Effector memory CD8-positive, alpha-beta T cell (primary cell): ENCODE data around the gene ISOC1.
A peak's percentile ranks its signal among the peaks of the same experiment; 100 is the strongest.

Experiments
- ATAC-seq: fragments of 150-1000 bp; cut with Tn5 transposase; replicated peaks from 2 replicates; pipeline ENCODE4 v1.10.0; 2021; ENCODE audit warnings: mild to moderate bottlenecking, moderate library complexity
- DNase-seq, 3 experiments: peaks; one replicate each; pipeline ENCODE4 v3.0.0; 2021
- H3K27ac Mint-ChIP-seq, 2 donors: one replicate each; pipeline ENCODE4 v1.8.0; 2022; ENCODE audit warnings: mild to moderate bottlenecking in 2 of 2, mixed read lengths in 2 of 2, moderate library complexity in 2 of 2
- H3K27me3 Mint-ChIP-seq, 2 donors: one replicate each; pipeline ENCODE4 v1.8.0; 2022; ENCODE audit warnings: mixed read lengths in 2 of 2
- H3K36me3 Mint-ChIP-seq: one replicate; pipeline ENCODE4 v1.8.0; 2022; ENCODE audit warnings: mild to moderate bottlenecking, moderate library complexity, mixed read lengths; ENCODE audit not compliant: insufficient read depth
- H3K4me1 Mint-ChIP-seq, 2 donors: one replicate each; pipeline ENCODE4 v1.8.0; 2022; ENCODE audit warnings: low read depth in 2 of 2, mixed read lengths in 2 of 2
- H3K4me3 Mint-ChIP-seq, 2 donors: one replicate each; pipeline ENCODE4 v1.8.0; 2022; ENCODE audit warnings: mild to moderate bottlenecking in 2 of 2, mixed read lengths in 2 of 2, moderate library complexity in 2 of 2
- H3K9me3 Mint-ChIP-seq, 2 donors: one replicate each; pipeline ENCODE4 v1.8.0; 2022; ENCODE audit warnings: mixed read lengths in 2 of 2

ISOC1 gene

GRCh38 chr5:129122560-129122959 is 28.0 kb downstream of the ISOC1 start:
- Mint-ChIP-seq H3K4me1 (peaks cover 10 to 11% of the 10 kb centered on the region in 2 donors), H3K4me3 (no peak overlapping the region), H3K27me3 (no peaks in the 10 kb centered on the region), H3K36me3 (no peaks in the 10 kb centered on the region), H3K9me3 (no peaks in the 10 kb centered on the region), H3K27ac (no peak overlapping the region)
- ATAC-seq, result no peak
- DNase-seq, result no peak

DNA sequence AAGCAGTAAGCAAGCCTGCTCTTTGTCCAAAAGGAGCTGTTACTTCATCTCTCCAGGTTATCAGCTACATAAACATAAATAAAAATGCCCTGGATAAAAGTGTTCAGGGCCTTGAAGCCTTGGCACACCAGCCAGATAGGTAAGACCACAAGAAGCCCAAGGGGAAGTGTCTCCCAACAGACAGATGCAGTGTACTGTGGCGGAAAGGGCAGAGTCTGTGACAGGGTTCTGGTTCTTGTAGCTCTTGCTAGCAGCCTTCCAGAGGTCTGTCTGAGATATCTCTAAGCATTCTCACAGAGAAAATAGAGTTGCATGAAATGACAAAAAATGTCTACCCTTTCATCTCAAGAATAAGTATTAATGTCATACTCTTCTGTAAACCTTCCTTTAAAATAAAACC is 30.1 kb downstream of the ISOC1 start:
- Mint-ChIP-seq H3K27ac (no peak overlapping the region), H3K27me3 (no peaks in the 10 kb centered on the region), H3K9me3 (no peaks in the 10 kb centered on the region), H3K4me1 (peaks cover 10 to 11% of the 10 kb centered on the region in 2 donors), H3K36me3 (no peaks in the 10 kb centered on the region), H3K4me3 (no peak overlapping the region)
- DNase-seq (no peak), ATAC-seq (no peak)

GRCh38 chr5:129125819-129126218 is 31.3 kb downstream of the ISOC1 start:
- H3K27ac Mint-ChIP-seq, result peak overlapping the region; percentile 87 to 88
- H3K36me3 Mint-ChIP-seq, result no peaks in the 10 kb centered on the region
- H3K4me1 Mint-ChIP-seq, result peaks cover 10 to 11% of the 10 kb centered on the region in 2 donors
- H3K4me3 Mint-ChIP-seq, result peak overlapping the region; percentile 51 to 53
- H3K9me3 Mint-ChIP-seq, result no peaks in the 10 kb centered on the region
- peak in 1 of 3 experiments; percentile 3 for DNase-seq
- peak; percentile 58 for ATAC-seq
- no peaks in the 10 kb centered on the region for H3K27me3 Mint-ChIP-seq

DNA sequence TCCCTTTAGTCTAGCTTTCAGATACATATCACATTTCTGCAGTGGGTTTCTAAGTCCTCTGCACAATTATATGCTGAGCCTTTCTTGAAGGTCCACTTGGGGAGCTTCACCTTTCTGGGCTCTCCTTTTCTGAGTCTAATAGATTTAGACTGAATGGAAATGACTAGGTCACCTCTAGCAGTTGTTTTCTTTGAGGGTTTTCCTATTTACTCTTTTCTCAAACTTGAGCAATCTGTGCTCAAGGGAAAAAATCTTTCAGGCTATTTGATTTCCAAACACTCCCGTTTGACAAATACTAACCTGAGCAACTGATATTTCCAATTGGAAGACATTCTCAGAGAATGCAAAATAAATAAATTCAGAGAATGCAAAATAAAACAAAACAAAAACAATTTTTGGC is 39.0 kb downstream of the ISOC1 start:
- DNase-seq (no peak), ATAC-seq (no peak)
- H3K4me3 Mint-ChIP-seq, result no peak overlapping the region
- H3K9me3 Mint-ChIP-seq, result no peaks in the 10 kb centered on the region
- no peak overlapping the region for H3K27ac Mint-ChIP-seq
- H3K4me1 Mint-ChIP-seq, result no peaks in the 10 kb centered on the region
- no peaks in the 10 kb centered on the region for H3K36me3 Mint-ChIP-seq
- no peaks in the 10 kb centered on the region for H3K27me3 Mint-ChIP-seq

DNA sequence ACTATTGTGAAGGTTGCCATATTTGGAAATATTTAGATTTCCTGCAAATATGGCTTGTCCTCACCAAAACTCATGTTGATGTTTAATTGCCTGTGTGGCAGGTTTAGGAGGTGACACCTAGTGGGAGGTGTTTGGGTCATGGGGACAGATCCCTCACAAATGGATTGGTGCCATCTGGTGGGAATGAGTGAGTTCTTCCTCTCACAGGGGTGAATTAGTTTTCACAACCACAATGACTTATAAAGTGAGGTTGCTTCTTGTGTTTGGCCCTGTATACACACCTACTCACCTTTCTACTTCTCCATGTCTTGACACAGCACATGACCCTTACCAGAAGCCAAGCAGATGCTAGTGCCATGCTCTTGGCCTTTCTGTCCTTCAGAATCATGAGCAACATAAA is 41.1 kb downstream of the ISOC1 start:
- Mint-ChIP-seq H3K27me3 (no peaks in the 10 kb centered on the region), H3K4me1 (no peaks in the 10 kb centered on the region), H3K36me3 (no peaks in the 10 kb centered on the region), H3K9me3 (no peaks in the 10 kb centered on the region), H3K27ac (no peak overlapping the region), H3K4me3 (no peak overlapping the region)
- peak; percentile 29 for ATAC-seq
- DNase-seq, result no peak

DNA sequence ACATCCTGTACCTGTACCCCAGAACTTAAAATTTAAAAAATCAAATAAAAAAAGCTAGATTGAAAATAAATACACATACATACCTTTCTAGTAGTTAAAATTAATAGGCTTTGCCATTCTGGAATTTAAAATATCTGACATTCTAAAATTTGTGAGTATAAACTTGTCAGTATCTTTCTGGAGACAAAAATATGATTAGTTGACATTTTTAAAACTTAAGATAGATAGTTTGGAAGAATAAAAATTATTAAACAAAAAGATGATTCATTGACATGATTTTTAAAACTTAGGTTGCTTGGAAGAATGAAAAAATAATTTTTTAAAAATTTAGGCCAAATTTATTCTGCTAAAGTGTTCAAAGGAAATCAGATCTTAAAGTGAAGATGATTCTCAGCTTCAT is 43.1 kb downstream of the ISOC1 start:
- Mint-ChIP-seq H3K27me3 (no peaks in the 10 kb centered on the region), H3K27ac (no peak overlapping the region), H3K4me3 (no peak overlapping the region), H3K36me3 (no peaks in the 10 kb centered on the region), H3K4me1 (no peaks in the 10 kb centered on the region), H3K9me3 (no peaks in the 10 kb centered on the region)
- DNase-seq (no peak), ATAC-seq (no peak)

GRCh38 chr5:129141078-129141477 is 46.5 kb downstream of the ISOC1 start:
- DNase-seq, result no peak
- H3K4me3 Mint-ChIP-seq, result no peak overlapping the region

DNA sequence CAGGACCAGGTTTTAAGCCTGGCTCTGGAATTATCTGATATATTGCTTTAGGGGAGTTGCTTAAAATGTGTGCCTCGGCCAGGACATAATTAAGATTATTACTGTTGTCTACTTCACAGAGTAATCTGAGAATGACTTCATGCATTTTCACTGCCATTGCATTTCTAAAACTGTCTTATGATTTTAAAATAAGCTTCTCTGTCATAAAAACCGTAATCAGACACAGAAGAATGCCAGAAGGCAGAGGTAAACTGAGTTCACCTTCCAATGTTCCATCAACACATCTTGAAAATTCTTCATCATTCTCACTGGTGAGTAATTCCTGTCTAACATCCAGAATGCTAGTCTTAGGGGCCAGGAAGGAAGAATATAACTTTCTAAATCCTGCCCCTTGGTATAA is 47.1 kb downstream of the ISOC1 start:
- Mint-ChIP-seq H3K4me3 (no peak overlapping the region), H3K27me3 (no peaks in the 10 kb centered on the region), H3K36me3 (no peaks in the 10 kb centered on the region), H3K9me3 (no peaks in the 10 kb centered on the region), H3K27ac (no peak overlapping the region), H3K4me1 (no peaks in the 10 kb centered on the region)
- ATAC-seq (no peak), DNase-seq (no peak)

More at GRCh38 chr5:129141078-129141477, 46.5 kb downstream of the ISOC1 start:
- Mint-ChIP-seq H3K27me3 (no peaks in the 10 kb centered on the region), H3K36me3 (no peaks in the 10 kb centered on the region), H3K27ac (no peak overlapping the region), H3K9me3 (no peaks in the 10 kb centered on the region), H3K4me1 (no peaks in the 10 kb centered on the region)
- ATAC-seq, result no peak

DNA sequence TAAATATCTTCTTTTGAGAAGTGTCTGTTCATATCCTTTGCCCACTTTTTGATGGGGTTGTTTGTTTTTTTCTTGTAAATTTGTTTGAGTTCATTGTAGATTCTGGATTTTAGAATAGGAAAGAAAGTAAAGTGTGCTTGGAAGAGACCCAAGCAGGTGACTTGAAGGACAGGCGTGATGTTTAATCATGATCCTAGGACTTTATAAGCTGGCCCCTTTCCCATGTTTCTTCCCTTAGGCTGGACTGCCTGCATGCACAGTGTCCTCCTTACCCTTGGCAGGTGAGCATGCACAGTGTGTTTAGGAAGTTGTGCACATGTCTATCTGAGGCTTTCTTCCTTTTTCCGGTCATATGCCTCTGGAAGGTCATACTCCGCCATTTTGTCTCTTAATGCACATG is 61.3 kb downstream of the ISOC1 start:
- Mint-ChIP-seq H3K4me3 (no peak overlapping the region), H3K9me3 (peaks cover 3% of the 10 kb centered on the region in 2 donors)

GRCh38 chr5:129161830-129162229 is 67.3 kb downstream of the ISOC1 start:
- no peak overlapping the region for H3K4me3 Mint-ChIP-seq
- peaks cover 5 to 11% of the 10 kb centered on the region in 2 donors for H3K27me3 Mint-ChIP-seq
- H3K9me3 Mint-ChIP-seq, result peaks cover 11 to 16% of the 10 kb centered on the region in 2 donors
- H3K4me1 Mint-ChIP-seq, result no peaks in the 10 kb centered on the region
- H3K27ac Mint-ChIP-seq, result no peak overlapping the region
- DNase-seq, result no peak
- ATAC-seq, result no peak
- H3K36me3 Mint-ChIP-seq, result no peaks in the 10 kb centered on the region

More for the DNA sequence above, 61.3 kb downstream of the ISOC1 start:
- DNase-seq (no peak), ATAC-seq (no peak)
- no peaks in the 10 kb centered on the region for H3K36me3 Mint-ChIP-seq
- no peaks in the 10 kb centered on the region for H3K27me3 Mint-ChIP-seq
- H3K27ac Mint-ChIP-seq, result no peak overlapping the region
- H3K4me1 Mint-ChIP-seq, result no peaks in the 10 kb centered on the region
